ENCODE measurements around the gene TMEM201. TPM values are rescaled to one million over a fixed set of nuclear protein-coding genes. Genes with fewer than 3 reads are reported as not detected.

The TMEM201 gene
- total and polyA plus RNA-seq, 2 of the 8 experiments (the other 6 are each of a cell fraction or from before 2014, with no cell fraction given): 8.2 to 27.1 TPM

DNA sequence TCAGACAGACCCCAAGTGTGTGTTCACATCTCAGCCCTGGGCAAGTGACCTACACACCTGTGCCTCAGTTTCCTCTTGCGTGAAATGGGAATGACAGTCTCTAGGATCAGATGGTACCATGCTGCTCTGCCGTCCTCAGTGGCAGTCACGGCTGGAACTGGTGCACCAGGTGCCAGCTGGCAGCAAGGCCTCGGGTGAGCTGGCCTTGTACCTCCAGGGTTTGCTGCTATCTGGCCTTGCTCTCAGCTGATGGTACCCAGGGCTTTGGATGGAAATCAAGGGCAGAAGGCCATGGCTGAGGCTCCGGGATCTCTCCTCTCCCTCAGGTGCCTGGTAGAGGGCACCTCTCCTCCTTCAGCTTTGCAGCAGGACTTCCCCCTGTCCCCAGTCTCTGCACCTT is 21.3 kb downstream of the TMEM201 start (continued):
- TF ChIP-seq SP4 (IDR thresholded peaks at IDR 0.05; ENCODE audit: low read length) (no peak), GABPA (IDR thresholded peaks at IDR 0.05; ENCODE audit: borderline replicate concordance, insufficient read depth, low read length) (no peak), RNF2 (IDR thresholded peaks at IDR 0.05; ENCODE audit: borderline replicate concordance, low read depth, low read length, missing control alignments, poor library complexity, severe bottlenecking) (no peak)
